LNCAP (cell line): Measurements from ENCODE around the gene ITCH.

Experiments
- CTCF ChIP-seq: fragments of 450-650 bp; IDR thresholded peaks from 2 replicates; pipeline ENCODE4 v1.5.1; 2017; ENCODE audit warnings: mild to moderate bottlenecking

The ITCH gene

GRCh38 chr20:34538671-34539123, 175.6 kb downstream of the ITCH start:
- TF ChIP-seq CTCF: peak; percentile 90

- no peak for TF ChIP-seq CTCF
Measured at GRCh38 chr20:34539756-34540155, 176.7 kb downstream of the ITCH start.

GRCh38 chr20:34540596-34541263, 177.7 kb downstream of the ITCH start:
- no peak for TF ChIP-seq CTCF

GRCh38 chr20:34541264-34541901, 178.3 kb downstream of the ITCH start:
- no peak for TF ChIP-seq CTCF

- no peak for TF ChIP-seq CTCF
Measured at GRCh38 chr20:34541917-34542316, 178.8 kb downstream of the ITCH start.

GRCh38 chr20:34542439-34542838, 179.4 kb downstream of the ITCH start:
- TF ChIP-seq CTCF: no peak

GRCh38 chr20:34543463-34544056, 180.5 kb downstream of the ITCH start:
- TF ChIP-seq CTCF: no peak
